Smooth muscle cell (in vitro differentiated cells): Measurements from ENCODE around the gene OGDH. TPM values are rescaled to one million over a fixed set of nuclear protein-coding genes. Genes with fewer than 3 reads are reported as not detected.
A peak's percentile ranks its signal among the peaks of the same experiment; 100 is the strongest.

ENCODE experiments used
- DNase-seq: peaks from one replicate; lab custom pipeline; 2025; ENCODE audit not compliant: unreplicated experiment; lab: John Stamatoyannopoulos, UW
- H2AFZ ChIP-seq: fragments of 200-600 bp; sonication (generic); 2 replicates; pipeline ENCODE4 v1.6.0; 2016; ENCODE audit warnings: antibody characterized with exemption, low read depth, mild to moderate bottlenecking
- H3F3A ChIP-seq: fragments of 200-600 bp; sonication (generic); 2 replicates; pipeline ENCODE4 v1.6.0; 2017; ENCODE audit warnings: antibody characterized with exemption, low read depth
- H3K27ac ChIP-seq: fragments of 200-600 bp; sonication (generic); 2 replicates; pipeline ENCODE4 v1.5.1; 2016; ENCODE audit warnings: low read depth, mild to moderate bottlenecking
- H3K27me3 ChIP-seq: fragments of 200-600 bp; sonication (generic); 2 replicates; pipeline ENCODE4 v1.6.1; 2016; ENCODE audit warnings: low read depth, mild to moderate bottlenecking
- H3K36me3 ChIP-seq: fragments of 200-600 bp; sonication (generic); 2 replicates; pipeline ENCODE4 v1.5.1; 2016; ENCODE audit warnings: low read depth
- H3K4me1 ChIP-seq: fragments of 200-600 bp; sonication (generic); 2 replicates; pipeline ENCODE4 v1.5.1; 2016; ENCODE audit warnings: low read depth
- H3K4me2 ChIP-seq: fragments of 200-600 bp; sonication (generic); 2 replicates; pipeline ENCODE4 v1.6.0; 2016; ENCODE audit warnings: mild to moderate bottlenecking
- H3K4me3 ChIP-seq: fragments of 200-600 bp; sonication (generic); 2 replicates; pipeline ENCODE4 v1.5.1; 2016; ENCODE audit warnings: mild to moderate bottlenecking
- H3K79me2 ChIP-seq: fragments of 200-600 bp; sonication (generic); 2 replicates; pipeline ENCODE4 v1.6.0; 2016; ENCODE audit warnings: low read depth, mild to moderate bottlenecking
- H3K9ac ChIP-seq: fragments of 200-600 bp; sonication (generic); 2 replicates; pipeline ENCODE4 v1.6.0; 2016; ENCODE audit warnings: low read depth
- H3K9me3 ChIP-seq: fragments of 200-600 bp; sonication (generic); replicated peaks from 2 replicates; pipeline ENCODE4 v1.5.1; 2016; ENCODE audit warnings: low read depth
- H4K20me1 ChIP-seq: fragments of 200-600 bp; sonication (generic); 2 replicates; pipeline ENCODE4 v1.6.0; 2016; ENCODE audit warnings: low read depth
- WGBS: methylation state at CpG from one replicate; pipeline ENCODE4 v1.1.7; 2016; ENCODE audit warnings: low lambda C conversion rate; 5-methylcytosine and 5-hydroxymethylcytosine counted together
- polyA plus RNA-seq: library from polyadenylated mRNA; unstranded; fragments of >200 nt; fragmentation: Nextera tagmentation; extraction: Ambion mirVana; gene quantifications from 2 replicates; pipeline ENCODE4 v1.2.1, GENCODE V29; 2016
- total RNA-seq: library from RNA; depleted of rRNA; stranded (reverse); fragments of >200 nt; gene quantifications from 2 replicates; pipeline ENCODE4 v1.2.3, GENCODE V29; 2014
- TF ChIP-seq, protein P1 (sequence below): fragments of 200-600 bp; sonication (generic); IDR thresholded peaks from 2 replicates; pipeline ENCODE4 v1.5.1; 2017; ENCODE audit warnings: borderline replicate concordance, mild to moderate bottlenecking, antibody characterized with exemption; ENCODE audit not compliant: insufficient read depth, poor library complexity, severe bottlenecking

OGDH gene
- total and polyA plus RNA-seq, 2 experiments from 2014 or later: 32.6 to 34.2 TPM

DNA sequence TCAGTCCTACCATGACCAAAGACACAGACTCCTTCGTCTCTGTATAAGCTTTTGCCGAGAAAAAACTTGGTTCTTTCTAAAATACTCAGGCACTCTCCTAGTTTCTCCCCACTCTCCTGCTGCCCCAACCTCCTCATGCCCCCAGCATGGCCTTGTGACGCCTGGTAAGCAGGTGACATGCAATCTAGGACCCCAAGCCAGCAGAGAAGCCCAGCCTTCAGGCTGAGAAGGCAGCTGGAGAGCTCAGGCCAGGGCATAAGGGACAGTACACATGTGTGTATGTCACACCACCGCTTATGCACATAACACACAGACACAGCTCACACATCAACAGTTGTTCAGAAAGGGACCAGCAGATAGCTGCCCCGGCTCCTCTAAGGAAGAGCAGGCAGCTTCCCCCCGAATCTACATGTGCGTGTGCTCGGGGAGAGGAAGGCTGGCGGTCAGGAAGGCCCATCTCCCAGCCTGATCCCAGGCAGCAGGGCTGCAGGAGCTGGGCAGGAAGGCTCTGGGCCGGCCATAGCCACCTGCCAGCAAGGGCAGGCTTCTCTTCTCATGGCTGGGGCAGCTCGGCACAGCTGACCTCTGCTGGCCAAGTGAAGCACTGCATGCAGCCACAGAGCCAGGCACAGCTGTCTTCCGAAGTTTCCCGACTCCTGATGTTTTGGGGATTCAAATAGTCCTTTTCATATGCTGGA, 41.2 kb upstream of the OGDH start:
- no peak overlapping the region for H2AFZ ChIP-seq
- no peak overlapping the region for H3K4me3 ChIP-seq
- no peak overlapping the region for H3K9ac ChIP-seq
- H3F3A ChIP-seq: no peaks in the 10 kb centered on the region
- peaks cover 17% of the 10 kb centered on the region for H4K20me1 ChIP-seq
- TF ChIP-seq, protein P1, sequence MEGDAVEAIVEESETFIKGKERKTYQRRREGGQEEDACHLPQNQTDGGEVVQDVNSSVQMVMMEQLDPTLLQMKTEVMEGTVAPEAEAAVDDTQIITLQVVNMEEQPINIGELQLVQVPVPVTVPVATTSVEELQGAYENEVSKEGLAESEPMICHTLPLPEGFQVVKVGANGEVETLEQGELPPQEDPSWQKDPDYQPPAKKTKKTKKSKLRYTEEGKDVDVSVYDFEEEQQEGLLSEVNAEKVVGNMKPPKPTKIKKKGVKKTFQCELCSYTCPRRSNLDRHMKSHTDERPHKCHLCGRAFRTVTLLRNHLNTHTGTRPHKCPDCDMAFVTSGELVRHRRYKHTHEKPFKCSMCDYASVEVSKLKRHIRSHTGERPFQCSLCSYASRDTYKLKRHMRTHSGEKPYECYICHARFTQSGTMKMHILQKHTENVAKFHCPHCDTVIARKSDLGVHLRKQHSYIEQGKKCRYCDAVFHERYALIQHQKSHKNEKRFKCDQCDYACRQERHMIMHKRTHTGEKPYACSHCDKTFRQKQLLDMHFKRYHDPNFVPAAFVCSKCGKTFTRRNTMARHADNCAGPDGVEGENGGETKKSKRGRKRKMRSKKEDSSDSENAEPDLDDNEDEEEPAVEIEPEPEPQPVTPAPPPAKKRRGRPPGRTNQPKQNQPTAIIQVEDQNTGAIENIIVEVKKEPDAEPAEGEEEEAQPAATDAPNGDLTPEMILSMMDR: peak; percentile 88
- no peaks in the 10 kb centered on the region for H3K4me1 ChIP-seq
- peaks cover 7% of the 10 kb centered on the region for H3K36me3 ChIP-seq
- no peaks in the 10 kb centered on the region for H3K27me3 ChIP-seq
- DNase-seq: peak; percentile 9
- 78% methylated on average over 13 of the region's 13 CpGs for WGBS
- H3K79me2 ChIP-seq: no peaks in the 10 kb centered on the region
- no peak overlapping the region for H3K27ac ChIP-seq
- no peak overlapping the region for H3K4me2 ChIP-seq
- no peaks in the 10 kb centered on the region for H3K9me3 ChIP-seq

DNA sequence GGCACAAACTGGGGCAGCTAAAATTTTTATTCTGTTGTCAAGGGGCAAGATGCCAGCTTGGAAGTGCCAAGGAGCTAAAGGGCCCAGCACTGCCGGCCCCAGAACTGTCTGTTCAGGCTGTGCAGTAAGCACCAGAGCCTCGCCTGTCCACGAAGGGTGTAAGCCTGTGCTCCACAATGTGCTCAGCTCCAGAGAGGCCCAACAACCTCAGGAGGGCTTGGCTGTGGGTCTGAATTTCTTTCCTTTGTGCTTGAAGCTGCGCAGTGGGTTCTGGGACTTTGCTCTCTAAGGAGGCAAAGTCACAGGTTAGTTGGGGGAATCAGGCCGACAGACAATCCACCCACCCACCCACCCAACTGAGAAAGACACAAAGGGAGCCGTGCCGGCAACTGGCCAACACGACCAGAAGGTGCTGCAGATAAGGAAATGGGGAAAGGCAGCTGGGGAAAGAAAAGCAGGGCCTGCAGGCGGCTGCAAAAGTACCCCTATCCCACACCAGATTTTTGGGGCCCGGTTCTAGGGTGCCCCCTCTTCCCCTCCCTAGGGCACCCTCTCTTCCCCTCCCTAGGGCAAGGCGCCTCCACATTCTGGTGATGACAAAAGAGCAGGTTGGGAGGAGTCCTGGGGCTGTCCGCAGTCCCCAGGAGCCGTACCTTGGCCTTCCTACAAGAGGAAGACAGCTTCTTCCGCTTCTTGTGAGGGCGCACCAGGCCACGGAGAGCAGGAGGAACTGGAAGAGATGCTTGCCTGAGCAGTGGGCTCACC, 40.5 kb upstream of the OGDH start:
- no peaks in the 10 kb centered on the region for H3K9me3 ChIP-seq
- TF ChIP-seq, protein P1: no peak
- H3K27me3 ChIP-seq: no peaks in the 10 kb centered on the region
- H3K9ac ChIP-seq: no peak overlapping the region
- no peaks in the 10 kb centered on the region for H3K79me2 ChIP-seq
- no peaks in the 10 kb centered on the region for H3F3A ChIP-seq
- no peak overlapping the region for H3K4me2 ChIP-seq
- peaks cover 17% of the 10 kb centered on the region for H4K20me1 ChIP-seq
- no peak overlapping the region for H3K27ac ChIP-seq
- H3K36me3 ChIP-seq: peaks cover 7% of the 10 kb centered on the region
- DNase-seq: no peak
- H3K4me1 ChIP-seq: no peaks in the 10 kb centered on the region
- no peak overlapping the region for H2AFZ ChIP-seq
- WGBS: 88% methylated on average over 16 of the region's 16 CpGs
- H3K4me3 ChIP-seq: no peak overlapping the region

DNA sequence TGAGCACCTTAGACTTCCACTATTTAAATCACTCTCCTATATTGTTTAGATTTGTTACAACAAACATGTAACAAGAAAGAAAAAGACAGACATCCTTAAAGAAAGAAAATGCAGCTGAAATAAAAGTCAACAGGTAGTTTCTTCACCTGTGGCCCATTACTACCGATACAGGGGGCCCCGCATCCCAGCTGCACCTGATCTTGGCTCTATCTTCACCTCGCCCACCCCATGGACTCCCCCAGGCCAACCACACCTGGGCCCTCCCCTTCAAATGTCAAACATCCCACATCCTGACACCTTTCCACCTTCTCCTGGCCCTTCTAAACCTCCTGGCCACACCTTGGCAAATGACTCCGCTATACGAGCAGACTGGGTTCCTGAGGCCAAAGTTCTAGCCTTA, 39.7 kb upstream of the OGDH start:
- 100% methylated on average over 2 of the region's 5 CpGs for WGBS
- Histone ChIP-seq H3F3A (no peaks in the 10 kb centered on the region), H3K4me3 (no peak overlapping the region), H4K20me1 (peaks cover 17% of the 10 kb centered on the region), H3K9ac (no peak overlapping the region), H3K27ac (no peak overlapping the region), H3K4me2 (no peak overlapping the region), H2AFZ (no peak overlapping the region), H3K4me1 (no peaks in the 10 kb centered on the region), H3K9me3 (no peaks in the 10 kb centered on the region), H3K36me3 (peaks cover 8% of the 10 kb centered on the region), H3K79me2 (peaks cover 7% of the 10 kb centered on the region), H3K27me3 (no peaks in the 10 kb centered on the region)
- no peak for DNase-seq
- TF ChIP-seq, protein P1: no peak
